ENCODE data around the gene PJVK. TPM values are rescaled to one million over a fixed set of nuclear protein-coding genes. Genes with fewer than 3 reads are reported as not detected.

The PJVK gene
- total and polyA plus RNA-seq, 2 of the 13 experiments (the other 11 are each of a cell fraction or from before 2014, with no cell fraction given) = 1.2 to 2.6 TPM

DNA sequence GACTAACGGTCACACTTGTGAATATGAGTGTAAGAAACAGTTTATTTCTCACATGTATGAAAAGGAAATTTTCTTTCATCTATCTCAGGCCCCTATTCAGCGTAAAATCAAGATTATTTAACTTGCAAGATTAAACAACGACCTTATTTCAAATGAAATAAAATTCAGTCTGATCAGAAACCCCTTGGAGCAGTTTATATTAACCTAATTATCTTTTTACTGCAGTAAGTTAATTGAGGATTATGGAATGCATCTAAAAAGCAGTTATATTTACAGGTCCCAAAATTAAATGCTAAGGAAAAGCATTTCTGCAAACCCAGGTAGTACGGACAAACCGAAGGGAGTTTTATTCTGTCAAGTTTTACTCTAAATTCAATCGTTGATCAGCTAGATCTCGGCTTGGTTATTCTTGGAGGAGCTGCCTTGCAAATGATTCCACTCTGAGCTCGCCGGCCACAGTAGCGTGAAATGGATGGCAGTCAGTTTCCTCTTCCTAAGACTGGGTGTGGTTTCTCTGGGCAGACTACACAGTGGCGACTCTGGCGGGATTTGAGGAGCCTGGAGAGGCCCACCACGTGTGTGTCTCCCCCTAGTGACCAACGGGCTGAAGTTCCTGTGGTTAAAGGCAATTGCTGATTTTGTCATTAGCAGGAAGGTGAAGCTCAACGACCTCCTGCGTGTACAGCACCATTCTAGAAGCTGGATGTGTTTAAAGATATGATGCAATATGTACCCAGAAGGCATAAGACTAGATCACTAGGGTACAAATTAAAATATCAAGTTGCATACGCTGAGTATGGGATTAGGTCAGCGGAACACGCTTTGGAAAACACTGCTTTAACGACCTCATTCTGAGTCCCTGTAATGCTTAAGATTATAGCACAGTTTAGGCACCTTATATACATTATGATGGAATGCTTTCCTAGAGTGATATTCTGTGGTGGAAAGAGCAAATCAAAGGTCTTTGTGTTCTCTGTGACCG lies 36.6 kb upstream of the PJVK start (continued):
- TF ChIP-seq RBAK (CRISPR knock-in tag; IDR thresholded peaks at IDR 0.05) (no peak), MIXL1 (CRISPR knock-in tag; IDR thresholded peaks at IDR 0.05) (peak; percentile 51; the same call in 1 of the 2 replicates), SMARCC2 (IDR thresholded peaks at IDR 0.05) (no peak), PTBP1 (IDR thresholded peaks at IDR 0.05; ENCODE audit: low read depth, low read length, poor library complexity, severe bottlenecking) (no peak), ZNF432 (CRISPR knock-in tag; IDR thresholded peaks at IDR 0.05; ENCODE audit: borderline replicate concordance) (no peak), MED13 (CRISPR knock-in tag; IDR thresholded peaks at IDR 0.05) (no peak), ZSCAN30 (CRISPR knock-in tag; IDR thresholded peaks at IDR 0.05) (no peak), GPN1 (CRISPR knock-in tag; IDR thresholded peaks at IDR 0.05; ENCODE audit: borderline replicate concordance) (no peak), MAFF (IDR thresholded peaks at IDR 0.05; ENCODE audit: low read depth, low read length) (no peak)
- TF ChIP-seq, protein P1, sequence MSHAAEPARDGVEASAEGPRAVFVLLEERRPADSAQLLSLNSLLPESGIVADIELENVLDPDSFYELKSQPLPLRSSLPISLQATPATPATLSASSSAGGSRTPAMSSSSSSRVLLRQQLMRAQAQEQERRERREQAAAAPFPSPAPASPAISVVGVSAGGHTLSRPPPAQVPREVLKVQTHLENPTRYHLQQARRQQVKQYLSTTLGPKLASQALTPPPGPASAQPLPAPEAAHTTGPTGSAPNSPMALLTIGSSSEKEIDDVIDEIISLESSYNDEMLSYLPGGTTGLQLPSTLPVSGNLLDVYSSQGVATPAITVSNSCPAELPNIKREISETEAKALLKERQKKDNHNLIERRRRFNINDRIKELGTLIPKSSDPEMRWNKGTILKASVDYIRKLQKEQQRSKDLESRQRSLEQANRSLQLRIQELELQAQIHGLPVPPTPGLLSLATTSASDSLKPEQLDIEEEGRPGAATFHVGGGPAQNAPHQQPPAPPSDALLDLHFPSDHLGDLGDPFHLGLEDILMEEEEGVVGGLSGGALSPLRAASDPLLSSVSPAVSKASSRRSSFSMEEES (CRISPR knock-in tag; IDR thresholded peaks at IDR 0.05) = no peak
- TF ChIP-seq, protein P2, sequence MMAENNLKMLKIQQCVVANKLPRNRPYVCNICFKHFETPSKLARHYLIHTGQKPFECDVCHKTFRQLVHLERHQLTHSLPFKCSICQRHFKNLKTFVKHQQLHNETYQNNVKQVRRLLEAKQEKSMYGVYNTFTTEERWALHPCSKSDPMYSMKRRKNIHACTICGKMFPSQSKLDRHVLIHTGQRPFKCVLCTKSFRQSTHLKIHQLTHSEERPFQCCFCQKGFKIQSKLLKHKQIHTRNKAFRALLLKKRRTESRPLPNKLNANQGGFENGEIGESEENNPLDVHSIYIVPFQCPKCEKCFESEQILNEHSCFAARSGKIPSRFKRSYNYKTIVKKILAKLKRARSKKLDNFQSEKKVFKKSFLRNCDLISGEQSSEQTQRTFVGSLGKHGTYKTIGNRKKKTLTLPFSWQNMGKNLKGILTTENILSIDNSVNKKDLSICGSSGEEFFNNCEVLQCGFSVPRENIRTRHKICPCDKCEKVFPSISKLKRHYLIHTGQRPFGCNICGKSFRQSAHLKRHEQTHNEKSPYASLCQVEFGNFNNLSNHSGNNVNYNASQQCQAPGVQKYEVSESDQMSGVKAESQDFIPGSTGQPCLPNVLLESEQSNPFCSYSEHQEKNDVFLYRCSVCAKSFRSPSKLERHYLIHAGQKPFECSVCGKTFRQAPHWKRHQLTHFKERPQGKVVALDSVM (CRISPR knock-in tag; IDR thresholded peaks at IDR 0.05) = peak; percentile 34; the same call in 1 of the 2 replicates
- TF ChIP-seq, protein P3, sequence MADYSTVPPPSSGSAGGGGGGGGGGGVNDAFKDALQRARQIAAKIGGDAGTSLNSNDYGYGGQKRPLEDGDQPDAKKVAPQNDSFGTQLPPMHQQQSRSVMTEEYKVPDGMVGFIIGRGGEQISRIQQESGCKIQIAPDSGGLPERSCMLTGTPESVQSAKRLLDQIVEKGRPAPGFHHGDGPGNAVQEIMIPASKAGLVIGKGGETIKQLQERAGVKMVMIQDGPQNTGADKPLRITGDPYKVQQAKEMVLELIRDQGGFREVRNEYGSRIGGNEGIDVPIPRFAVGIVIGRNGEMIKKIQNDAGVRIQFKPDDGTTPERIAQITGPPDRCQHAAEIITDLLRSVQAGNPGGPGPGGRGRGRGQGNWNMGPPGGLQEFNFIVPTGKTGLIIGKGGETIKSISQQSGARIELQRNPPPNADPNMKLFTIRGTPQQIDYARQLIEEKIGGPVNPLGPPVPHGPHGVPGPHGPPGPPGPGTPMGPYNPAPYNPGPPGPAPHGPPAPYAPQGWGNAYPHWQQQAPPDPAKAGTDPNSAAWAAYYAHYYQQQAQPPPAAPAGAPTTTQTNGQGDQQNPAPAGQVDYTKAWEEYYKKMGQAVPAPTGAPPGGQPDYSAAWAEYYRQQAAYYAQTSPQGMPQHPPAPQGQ (CRISPR knock-in tag; IDR thresholded peaks at IDR 0.05; ENCODE audit: borderline replicate concordance) = no peak
- TF ChIP-seq, protein P4, sequence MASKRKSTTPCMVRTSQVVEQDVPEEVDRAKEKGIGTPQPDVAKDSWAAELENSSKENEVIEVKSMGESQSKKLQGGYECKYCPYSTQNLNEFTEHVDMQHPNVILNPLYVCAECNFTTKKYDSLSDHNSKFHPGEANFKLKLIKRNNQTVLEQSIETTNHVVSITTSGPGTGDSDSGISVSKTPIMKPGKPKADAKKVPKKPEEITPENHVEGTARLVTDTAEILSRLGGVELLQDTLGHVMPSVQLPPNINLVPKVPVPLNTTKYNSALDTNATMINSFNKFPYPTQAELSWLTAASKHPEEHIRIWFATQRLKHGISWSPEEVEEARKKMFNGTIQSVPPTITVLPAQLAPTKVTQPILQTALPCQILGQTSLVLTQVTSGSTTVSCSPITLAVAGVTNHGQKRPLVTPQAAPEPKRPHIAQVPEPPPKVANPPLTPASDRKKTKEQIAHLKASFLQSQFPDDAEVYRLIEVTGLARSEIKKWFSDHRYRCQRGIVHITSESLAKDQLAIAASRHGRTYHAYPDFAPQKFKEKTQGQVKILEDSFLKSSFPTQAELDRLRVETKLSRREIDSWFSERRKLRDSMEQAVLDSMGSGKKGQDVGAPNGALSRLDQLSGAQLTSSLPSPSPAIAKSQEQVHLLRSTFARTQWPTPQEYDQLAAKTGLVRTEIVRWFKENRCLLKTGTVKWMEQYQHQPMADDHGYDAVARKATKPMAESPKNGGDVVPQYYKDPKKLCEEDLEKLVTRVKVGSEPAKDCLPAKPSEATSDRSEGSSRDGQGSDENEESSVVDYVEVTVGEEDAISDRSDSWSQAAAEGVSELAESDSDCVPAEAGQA (IDR thresholded peaks at IDR 0.05; ENCODE audit: low read depth) = no peak
- TF ChIP-seq, protein P4 (CRISPR knock-in tag; IDR thresholded peaks at IDR 0.05; ENCODE audit: borderline replicate concordance) = no peak
- TF ChIP-seq, protein P5, sequence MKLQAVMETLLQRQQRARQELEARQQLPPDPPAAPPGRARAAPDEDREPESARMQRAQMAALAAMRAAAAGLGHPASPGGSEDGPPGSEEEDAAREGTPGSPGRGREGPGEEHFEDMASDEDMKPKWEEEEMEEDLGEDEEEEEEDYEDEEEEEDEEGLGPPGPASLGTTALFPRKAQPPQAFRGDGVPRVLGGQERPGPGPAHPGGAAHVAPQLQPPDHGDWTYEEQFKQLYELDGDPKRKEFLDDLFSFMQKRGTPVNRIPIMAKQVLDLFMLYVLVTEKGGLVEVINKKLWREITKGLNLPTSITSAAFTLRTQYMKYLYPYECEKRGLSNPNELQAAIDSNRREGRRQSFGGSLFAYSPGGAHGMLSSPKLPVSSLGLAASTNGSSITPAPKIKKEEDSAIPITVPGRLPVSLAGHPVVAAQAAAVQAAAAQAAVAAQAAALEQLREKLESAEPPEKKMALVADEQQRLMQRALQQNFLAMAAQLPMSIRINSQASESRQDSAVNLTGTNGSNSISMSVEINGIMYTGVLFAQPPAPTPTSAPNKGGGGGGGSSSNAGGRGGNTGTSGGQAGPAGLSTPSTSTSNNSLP (IDR thresholded peaks at IDR 0.05; ENCODE audit: low read depth, low read length) = peak; percentile 37; the same call in 1 of the 2 replicates
